Smooth muscle cell of the coronary artery (primary cell): ENCODE measurements around the gene SQOR. TPM values are rescaled to one million over a fixed set of nuclear protein-coding genes. Genes with fewer than 3 reads are reported as not detected.

ENCODE experiments used
- total RNA-seq: library from RNA; depleted of rRNA; stranded (reverse); fragments of >200 nt; gene quantifications from 2 replicates; pipeline ENCODE4 v1.2.3, GENCODE V29; 2014; ENCODE audit warnings: low replicate concordance

Gene SQOR
- total RNA-seq: 23.7 and 249 TPM in 2 replicates

GRCh38 chr15:45634432-45635190 is at the start of gene SQOR:
TSS of gene SQOR (plus strand) at chr15:45635029. CDS start at chr15:45658924, 23,895 bp downstream.

GRCh38 chr15:45587095-45587862 is 47.5 kb upstream of the SQOR start, which contains the start of gene BLOC1S6:
TSS of gene BLOC1S6 (plus strand) at chr15:45587379. CDS start at chr15:45587444, 65 bp downstream.

Other genes with a start within 250 kb of the SQOR start
- gene SLC30A4, start 112.3 kb upstream of the SQOR start, total RNA-seq: 6.2 and 7.8 TPM in 2 replicates
- gene BLOC1S6, start 47.6 kb upstream of the SQOR start, total RNA-seq: 44.5 and 76.7 TPM in 2 replicates